ENCODE results near the gene OR6Q1.

Gene OR6Q1

GRCh38 chr11:58043379-58043778 is 12.6 kb downstream of the OR6Q1 start:
- TF ChIP-seq CTCF (IDR thresholded peaks at IDR 0.05; ENCODE audit: low read depth, low read length, poor library complexity, severe bottlenecking) (no peak), EZH2phosphoT487 (IDR thresholded peaks at IDR 0.05; ENCODE audit: borderline replicate concordance, low read length) (no peak)
- H3K4me2 ChIP-seq (ENCODE audit: low read length) = no peak overlapping the region

GRCh38 chr11:58046231-58046630 is 15.5 kb downstream of the OR6Q1 start:
- Histone ChIP-seq H3K27me3 (ENCODE audit: control insufficient read depth, low read length) (no peaks in the 10 kb centered on the region), H3K4me2 (ENCODE audit: low read length) (no peak overlapping the region), H3K79me2 (ENCODE audit: control insufficient read depth, low read length) (no peaks in the 10 kb centered on the region), H4K20me1 (ENCODE audit: control insufficient read depth, insufficient read depth, low read depth, low read length) (no peaks in the 10 kb centered on the region), H3K27ac (ENCODE audit: low read depth, low read length) (no peak overlapping the region), H3K36me3 (ENCODE audit: control insufficient read depth, low read length) (no peaks in the 10 kb centered on the region), H3K4me1 (ENCODE audit: control insufficient read depth, low read length) (no peaks in the 10 kb centered on the region), H3K9me2 (replicated peaks; ENCODE audit: control insufficient read depth, low read length) (no peaks in the 10 kb centered on the region), H3K9me3 (ENCODE audit: control insufficient read depth, insufficient read depth, low read length) (no peaks in the 10 kb centered on the region), H3K4me3 (ENCODE audit: low read length) (no peak overlapping the region), H3F3A (ENCODE audit: control insufficient read depth, insufficient read depth) (no peaks in the 10 kb centered on the region)
- no peak for TF ChIP-seq EZH2phosphoT487 (IDR thresholded peaks at IDR 0.05; ENCODE audit: borderline replicate concordance, low read length)
- TF ChIP-seq CTCF (IDR thresholded peaks at IDR 0.05; ENCODE audit: low read depth, low read length, poor library complexity, severe bottlenecking) = no peak

More at GRCh38 chr11:58043379-58043778, 12.6 kb downstream of the OR6Q1 start:
- H3K36me3 ChIP-seq (ENCODE audit: control insufficient read depth, low read length) = no peaks in the 10 kb centered on the region
- H3K27ac ChIP-seq (ENCODE audit: low read depth, low read length) = no peak overlapping the region
- no peaks in the 10 kb centered on the region for H3K9me2 ChIP-seq (replicated peaks; ENCODE audit: control insufficient read depth, low read length)
- no peaks in the 10 kb centered on the region for H3K27me3 ChIP-seq (ENCODE audit: control insufficient read depth, low read length)
- H3K9me3 ChIP-seq (ENCODE audit: control insufficient read depth, insufficient read depth, low read length) = no peaks in the 10 kb centered on the region
- H3K4me3 ChIP-seq (ENCODE audit: low read length) = no peak overlapping the region
- H3F3A ChIP-seq (ENCODE audit: control insufficient read depth, insufficient read depth) = no peaks in the 10 kb centered on the region
- H3K4me1 ChIP-seq (ENCODE audit: control insufficient read depth, low read length) = no peaks in the 10 kb centered on the region
- H4K20me1 ChIP-seq (ENCODE audit: control insufficient read depth, insufficient read depth, low read depth, low read length) = no peaks in the 10 kb centered on the region
- H3K79me2 ChIP-seq (ENCODE audit: control insufficient read depth, low read length) = no peaks in the 10 kb centered on the region

GRCh38 chr11:58047818-58048217 is 17.1 kb downstream of the OR6Q1 start:
- H3K9me2 ChIP-seq (replicated peaks; ENCODE audit: control insufficient read depth, low read length) = no peaks in the 10 kb centered on the region
- H4K20me1 ChIP-seq (ENCODE audit: control insufficient read depth, insufficient read depth, low read depth, low read length) = no peaks in the 10 kb centered on the region
- H3K27ac ChIP-seq (ENCODE audit: low read depth, low read length) = no peak overlapping the region
- H3K4me2 ChIP-seq (ENCODE audit: low read length) = no peak overlapping the region
- H3K4me1 ChIP-seq (ENCODE audit: control insufficient read depth, low read length) = no peaks in the 10 kb centered on the region
- H3K27me3 ChIP-seq (ENCODE audit: control insufficient read depth, low read length) = no peaks in the 10 kb centered on the region
- no peaks in the 10 kb centered on the region for H3K79me2 ChIP-seq (ENCODE audit: control insufficient read depth, low read length)
- no peaks in the 10 kb centered on the region for H3K36me3 ChIP-seq (ENCODE audit: control insufficient read depth, low read length)
- TF ChIP-seq CTCF (IDR thresholded peaks at IDR 0.05; ENCODE audit: low read depth, low read length, poor library complexity, severe bottlenecking) = no peak
- TF ChIP-seq EZH2phosphoT487 (IDR thresholded peaks at IDR 0.05; ENCODE audit: borderline replicate concordance, low read length) = no peak
- no peaks in the 10 kb centered on the region for H3K9me3 ChIP-seq (ENCODE audit: control insufficient read depth, insufficient read depth, low read length)
- H3K4me3 ChIP-seq (ENCODE audit: low read length) = no peak overlapping the region
- no peaks in the 10 kb centered on the region for H3F3A ChIP-seq (ENCODE audit: control insufficient read depth, insufficient read depth)

Measured in DOHH2 (cell line).